HG03095 (cell line): ENCODE measurements around the gene TOMM70.
A peak's percentile ranks its signal among the peaks of the same experiment; 100 is the strongest.
"Not testable (repeated sequence)": the region's sequence is repeated elsewhere in the genome, so short reads cannot be mapped to it uniquely, and the experiment has no call there.

Experiments used
- ATAC-seq: cut with Tn5 transposase; IDR thresholded peaks from one replicate; pipeline ENCODE4 v1.9.1; 2021; ENCODE audit warnings: moderate library complexity; ENCODE audit not compliant: unreplicated experiment

Gene TOMM70

DNA sequence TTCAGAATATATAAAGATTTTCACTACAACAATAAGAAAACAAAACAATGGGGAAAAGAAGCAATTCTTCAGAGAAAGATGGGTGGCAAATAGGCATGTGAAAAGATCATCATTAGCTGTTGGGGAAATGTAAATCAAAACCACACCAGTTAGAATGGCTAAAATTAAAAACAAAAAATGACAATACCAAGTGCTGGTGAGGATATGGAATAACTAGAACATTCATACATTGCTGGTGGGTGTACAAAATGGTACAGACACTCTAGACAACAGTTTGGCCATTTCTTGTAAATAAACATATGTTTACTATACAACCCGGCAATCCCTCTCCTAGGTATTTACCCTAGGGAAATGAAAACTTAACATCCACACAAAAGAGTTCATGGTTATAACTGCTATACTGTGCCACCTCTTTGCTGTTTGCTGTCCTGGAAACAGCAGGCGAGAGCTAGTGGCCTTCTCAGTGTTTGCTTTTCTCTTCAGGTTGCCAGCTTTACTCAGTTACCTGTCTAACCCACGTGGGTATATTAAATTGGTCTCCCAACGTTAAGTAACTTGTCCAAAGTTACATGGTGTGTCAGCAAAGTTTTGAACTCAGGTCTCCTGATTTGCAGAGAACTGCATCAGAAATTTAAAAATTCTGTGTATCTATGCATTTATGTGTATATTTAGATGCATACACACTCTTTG lies 70.9 kb downstream of the TOMM70 start:
- no peak for ATAC-seq

DNA sequence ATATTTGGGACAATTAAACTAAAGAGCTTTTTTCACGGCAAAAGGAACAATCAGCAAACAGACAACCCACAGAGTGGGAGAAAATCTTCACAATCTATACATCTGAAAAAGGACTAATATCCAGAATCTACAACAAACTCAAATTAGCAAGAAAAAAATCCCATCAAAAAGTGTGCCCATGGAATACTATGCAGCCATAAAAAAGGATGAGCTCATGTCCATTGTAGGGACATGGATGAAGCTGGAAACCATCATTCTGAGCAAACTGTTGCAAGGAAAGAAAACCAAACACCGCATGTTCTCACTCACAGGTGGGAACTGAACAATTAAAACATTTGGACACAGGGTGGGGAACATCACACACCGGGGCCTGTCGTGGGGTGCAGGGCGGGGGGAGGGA lies 73.5 kb downstream of the TOMM70 start:
- ATAC-seq = not testable (repeated sequence)

- no peak for ATAC-seq
Observed at GRCh38 chr3:100325827-100326226, 75.1 kb downstream of the TOMM70 start.

- ATAC-seq = no peak
Observed at GRCh38 chr3:100324044-100324443, 76.8 kb downstream of the TOMM70 start.

DNA sequence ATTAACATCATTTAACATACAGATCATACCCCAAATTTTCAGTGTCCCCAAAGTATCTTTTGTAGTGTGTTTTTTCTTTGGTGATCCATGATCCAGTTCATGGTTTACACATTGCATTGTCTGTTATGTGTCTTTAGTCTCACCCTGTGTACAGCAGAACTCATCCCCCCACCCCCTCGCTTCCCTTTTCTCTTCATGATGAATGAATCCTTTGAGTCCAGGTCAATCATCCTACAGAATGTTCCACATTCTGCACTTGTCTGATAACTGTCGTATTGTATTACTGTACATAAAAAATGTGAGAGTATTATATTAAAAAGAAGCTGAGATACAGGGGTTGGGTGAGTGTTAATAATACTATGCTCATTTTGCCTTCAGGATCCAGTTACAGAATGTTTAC lies 80.9 kb downstream of the TOMM70 start:
- no peak for ATAC-seq

- ATAC-seq = no peak
Observed at GRCh38 chr3:100317912-100318311, 83.0 kb downstream of the TOMM70 start.

DNA sequence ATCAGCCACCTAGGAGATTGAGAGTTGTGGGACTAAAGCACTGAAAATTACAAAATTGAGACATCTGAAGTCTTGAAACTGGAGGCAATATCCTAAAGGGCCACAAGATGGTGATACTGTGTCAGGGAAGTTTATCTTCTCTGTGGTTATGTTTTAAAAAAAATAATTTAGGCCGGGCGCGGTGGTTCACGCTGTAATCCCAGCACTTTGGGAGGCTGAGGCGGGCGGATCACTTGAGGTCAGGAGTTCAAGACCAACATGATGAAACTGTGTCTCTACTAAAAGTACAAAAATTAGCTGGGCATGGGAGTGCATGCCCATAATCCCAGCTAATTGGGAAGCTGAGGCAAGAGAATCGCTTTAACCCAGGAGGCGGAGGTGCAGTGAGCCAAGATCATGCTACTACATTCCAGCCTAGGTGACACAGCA lies 84.2 kb downstream of the TOMM70 start:
- ATAC-seq = peak; percentile 77
